ENCODE data around the gene KCNG1.

DNA sequence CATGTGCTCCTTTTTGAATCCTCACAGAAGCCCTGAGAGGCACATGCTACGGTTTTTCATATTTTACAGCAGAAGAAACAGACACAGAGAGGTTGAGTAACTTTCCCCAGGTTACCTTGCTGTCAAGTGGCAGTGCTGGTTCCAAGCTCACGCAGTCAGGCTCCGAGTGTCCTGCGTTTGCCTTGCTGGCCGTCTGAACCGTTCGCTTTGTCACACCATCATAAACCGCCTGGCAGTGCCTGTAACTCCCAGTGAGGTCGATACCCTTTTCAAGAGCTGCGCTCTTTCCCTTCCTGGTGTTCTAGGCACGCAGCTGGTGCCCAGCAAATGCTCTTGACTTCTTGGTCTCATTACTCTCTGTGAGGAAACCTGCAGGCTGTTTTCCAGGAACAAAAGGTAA is 31.3 kb upstream of the KCNG1 start:
- TF ChIP-seq, protein P1, sequence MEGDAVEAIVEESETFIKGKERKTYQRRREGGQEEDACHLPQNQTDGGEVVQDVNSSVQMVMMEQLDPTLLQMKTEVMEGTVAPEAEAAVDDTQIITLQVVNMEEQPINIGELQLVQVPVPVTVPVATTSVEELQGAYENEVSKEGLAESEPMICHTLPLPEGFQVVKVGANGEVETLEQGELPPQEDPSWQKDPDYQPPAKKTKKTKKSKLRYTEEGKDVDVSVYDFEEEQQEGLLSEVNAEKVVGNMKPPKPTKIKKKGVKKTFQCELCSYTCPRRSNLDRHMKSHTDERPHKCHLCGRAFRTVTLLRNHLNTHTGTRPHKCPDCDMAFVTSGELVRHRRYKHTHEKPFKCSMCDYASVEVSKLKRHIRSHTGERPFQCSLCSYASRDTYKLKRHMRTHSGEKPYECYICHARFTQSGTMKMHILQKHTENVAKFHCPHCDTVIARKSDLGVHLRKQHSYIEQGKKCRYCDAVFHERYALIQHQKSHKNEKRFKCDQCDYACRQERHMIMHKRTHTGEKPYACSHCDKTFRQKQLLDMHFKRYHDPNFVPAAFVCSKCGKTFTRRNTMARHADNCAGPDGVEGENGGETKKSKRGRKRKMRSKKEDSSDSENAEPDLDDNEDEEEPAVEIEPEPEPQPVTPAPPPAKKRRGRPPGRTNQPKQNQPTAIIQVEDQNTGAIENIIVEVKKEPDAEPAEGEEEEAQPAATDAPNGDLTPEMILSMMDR (IDR thresholded peaks at IDR 0.05), result no peak
- TF ChIP-seq POLR2A (IDR thresholded peaks at IDR 0.05), result no peak
- TF ChIP-seq EP300 (IDR thresholded peaks at IDR 0.05), result no peak
